ENCODE measurements around the gene PTCSC3.

GRCh38 chr14:36162267-36162666 lies 14.3 kb downstream of the PTCSC3 start:
- TF ChIP-seq CTCF (IDR thresholded peaks at IDR 0.05; ENCODE audit: insufficient read depth, low read depth, low read length) (no peak), EZH2 (IDR thresholded peaks at IDR 0.05; ENCODE audit: insufficient read depth, low read length) (no peak)

All from astrocyte (in vitro differentiated cells and primary cell).